Measurements from ENCODE around the gene AP1G2.
A peak's percentile ranks its signal among the peaks of the same experiment; 100 is the strongest.
"Not testable (repeated sequence)": the region's sequence is repeated elsewhere in the genome, so short reads cannot be mapped to it uniquely, and the experiment has no call there.

The AP1G2 gene

DNA sequence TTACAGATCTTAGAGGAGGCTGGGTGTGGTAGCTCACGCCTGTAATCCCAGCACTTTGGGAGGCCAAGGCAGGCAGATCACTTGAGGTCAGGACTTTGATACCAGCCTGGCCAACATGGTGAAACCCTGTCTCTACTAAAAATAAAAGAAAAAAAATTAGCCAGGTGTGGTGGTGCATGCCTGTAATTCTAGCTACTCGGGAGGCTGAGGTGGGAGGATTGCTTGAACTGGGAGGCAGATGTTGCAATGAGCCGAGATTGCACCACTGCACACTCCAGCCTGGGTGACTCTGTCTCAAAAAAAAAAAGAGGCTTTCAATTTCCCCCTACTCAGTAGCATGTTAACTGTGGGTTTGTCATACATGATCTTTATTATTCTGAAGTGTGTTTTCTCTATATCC is 26.6 kb upstream of the AP1G2 start:
- DNase-seq (ENCODE audit: low spot score): not testable (repeated sequence)

DNA sequence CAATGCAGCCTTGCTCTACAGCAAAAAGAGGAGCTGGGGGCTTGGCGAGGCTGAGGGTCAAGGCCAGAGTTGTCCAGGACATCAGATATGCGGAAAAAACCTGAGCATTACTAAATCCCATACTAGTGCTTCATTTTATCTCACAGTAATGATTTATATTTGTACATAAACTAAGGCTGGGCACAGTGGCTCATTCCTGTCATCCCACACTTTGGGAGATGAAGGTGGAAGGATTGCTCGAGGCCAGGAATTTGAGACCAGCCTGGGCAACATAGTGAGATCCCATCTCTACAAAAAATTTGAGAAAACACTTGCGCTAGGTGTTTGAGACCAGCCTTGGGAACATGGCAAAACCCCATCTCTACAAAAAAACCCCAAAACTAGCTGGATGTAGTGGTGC is 22.6 kb upstream of the AP1G2 start:
- DNase-seq (ENCODE audit: low spot score): no peak

DNA sequence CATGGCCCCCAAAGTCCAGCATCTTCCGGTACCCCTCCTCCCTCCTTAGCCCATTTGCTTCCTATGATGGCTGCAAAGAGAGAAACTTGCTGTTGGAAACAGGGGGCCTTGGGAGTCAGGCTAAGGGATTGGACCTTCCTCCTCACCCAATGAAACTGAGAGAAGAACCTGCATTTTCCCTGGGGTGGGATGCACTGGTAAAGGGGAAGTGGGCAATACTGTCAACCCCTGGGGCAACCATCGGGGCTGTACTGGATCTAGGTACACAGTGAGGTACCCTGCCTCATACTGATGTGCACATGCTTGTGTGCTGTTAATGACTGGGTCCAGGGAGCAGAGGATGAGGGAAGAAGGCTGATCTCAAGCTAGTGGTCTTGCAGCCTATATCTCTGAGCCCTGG is 22.0 kb upstream of the AP1G2 start:
- no peak for DNase-seq (ENCODE audit: low spot score)

DNA sequence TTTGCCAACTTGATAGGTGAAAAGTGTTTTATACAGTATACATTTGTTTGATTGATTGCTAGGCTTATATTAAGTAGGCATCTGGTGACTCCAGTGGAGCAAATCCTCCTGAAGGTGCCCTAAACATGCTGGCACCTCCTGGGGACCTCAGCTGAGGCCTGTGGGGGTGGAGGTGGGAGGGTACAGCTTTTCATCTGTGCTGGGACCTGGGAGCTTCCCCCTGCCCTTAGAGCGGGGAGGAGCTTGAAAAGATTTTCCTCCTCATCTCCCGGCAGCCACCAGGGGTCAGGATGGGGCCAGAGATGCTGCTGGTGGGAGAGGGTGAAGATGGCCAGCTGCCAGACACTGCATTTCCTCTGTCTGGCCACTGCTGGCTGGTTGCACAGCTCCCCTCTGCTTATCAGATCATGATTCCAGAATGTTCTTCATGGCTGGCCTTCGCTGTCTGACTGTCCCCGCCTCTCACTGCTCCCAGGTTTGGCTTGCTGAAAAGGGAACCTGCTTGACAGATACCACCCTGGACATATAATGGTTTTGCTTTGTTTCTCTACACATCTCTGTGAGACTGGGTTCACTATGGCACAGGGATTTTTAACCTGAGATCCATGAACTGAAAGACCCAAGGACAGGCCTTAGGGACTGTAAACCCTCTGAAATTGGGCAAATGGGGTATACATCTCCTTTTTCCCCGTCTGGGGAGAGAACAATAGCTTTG is 21.4 kb upstream of the AP1G2 start:
- DNase-seq (ENCODE audit: low spot score): peak; percentile 78

DNA sequence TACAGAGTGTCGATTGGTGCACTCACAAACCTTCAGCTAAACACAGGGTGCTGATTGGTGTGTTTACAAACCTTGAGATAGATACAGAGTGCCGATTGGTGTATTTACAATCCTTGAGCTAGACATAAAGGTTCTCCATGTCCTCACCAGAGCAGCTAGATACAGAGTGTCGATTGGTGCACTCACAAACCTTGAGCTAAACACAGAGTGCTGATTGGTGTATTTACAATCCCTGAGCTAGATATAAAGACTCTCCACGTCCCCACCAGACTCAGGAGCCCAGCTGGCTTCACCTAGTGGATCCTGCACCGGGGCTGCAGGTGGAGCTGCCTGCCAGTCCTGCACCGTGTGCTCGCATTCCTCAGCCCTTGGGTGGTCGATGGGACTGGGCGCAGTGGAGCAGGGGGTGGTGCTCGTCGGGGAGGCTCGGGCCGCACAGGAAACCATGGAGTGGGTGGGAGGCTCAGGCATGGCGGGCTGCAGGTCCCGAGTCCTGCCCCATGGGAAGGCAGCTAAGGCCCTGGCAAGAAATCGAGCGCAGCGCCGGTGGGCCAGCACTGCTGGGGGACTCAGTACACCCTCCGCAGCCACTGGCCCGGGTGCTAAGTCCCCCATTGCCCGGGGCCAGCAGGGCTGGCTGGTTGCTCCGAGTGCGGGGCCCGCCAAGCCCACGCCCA is 17.1 kb upstream of the AP1G2 start:
- not testable (repeated sequence) for DNase-seq (ENCODE audit: low spot score)

DNA sequence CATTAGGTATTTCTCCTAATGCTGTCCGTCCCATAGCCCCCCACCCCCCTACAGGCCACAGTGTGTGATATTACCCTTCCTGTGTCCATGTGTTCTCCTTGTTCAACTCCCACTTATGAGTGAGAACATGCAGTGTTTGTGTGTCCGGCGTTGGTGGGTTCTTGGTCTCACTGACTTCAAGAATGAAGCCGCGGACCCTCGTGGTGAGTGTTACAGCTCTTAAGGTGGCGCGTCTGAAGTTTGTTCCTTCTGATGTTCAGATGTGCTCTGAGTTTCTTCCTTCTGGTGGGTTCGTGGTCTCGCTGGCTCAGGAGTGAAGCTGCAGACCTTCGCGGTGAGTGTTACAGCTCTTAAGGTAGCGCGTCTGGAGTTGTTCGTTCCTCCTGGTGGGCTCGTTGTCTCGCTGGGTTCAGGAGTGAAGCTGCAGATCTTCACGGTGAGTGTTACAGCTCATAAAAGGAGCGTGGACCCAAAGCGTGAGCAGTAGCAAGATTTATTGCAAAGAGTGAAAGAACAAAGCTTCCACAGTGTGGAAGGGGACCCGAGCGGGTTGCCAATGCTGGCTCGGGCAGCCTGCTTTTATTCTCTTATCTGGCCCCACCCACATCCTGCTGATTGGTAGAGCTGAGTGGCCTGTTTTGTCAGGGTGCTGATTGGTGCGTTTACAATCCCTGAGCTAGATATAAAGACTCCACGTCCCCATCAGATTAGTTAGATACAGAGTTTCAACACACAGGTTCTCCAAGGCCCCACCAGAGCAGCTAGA is 16.4 kb upstream of the AP1G2 start:
- DNase-seq (ENCODE audit: low spot score): not testable (repeated sequence)

DNA sequence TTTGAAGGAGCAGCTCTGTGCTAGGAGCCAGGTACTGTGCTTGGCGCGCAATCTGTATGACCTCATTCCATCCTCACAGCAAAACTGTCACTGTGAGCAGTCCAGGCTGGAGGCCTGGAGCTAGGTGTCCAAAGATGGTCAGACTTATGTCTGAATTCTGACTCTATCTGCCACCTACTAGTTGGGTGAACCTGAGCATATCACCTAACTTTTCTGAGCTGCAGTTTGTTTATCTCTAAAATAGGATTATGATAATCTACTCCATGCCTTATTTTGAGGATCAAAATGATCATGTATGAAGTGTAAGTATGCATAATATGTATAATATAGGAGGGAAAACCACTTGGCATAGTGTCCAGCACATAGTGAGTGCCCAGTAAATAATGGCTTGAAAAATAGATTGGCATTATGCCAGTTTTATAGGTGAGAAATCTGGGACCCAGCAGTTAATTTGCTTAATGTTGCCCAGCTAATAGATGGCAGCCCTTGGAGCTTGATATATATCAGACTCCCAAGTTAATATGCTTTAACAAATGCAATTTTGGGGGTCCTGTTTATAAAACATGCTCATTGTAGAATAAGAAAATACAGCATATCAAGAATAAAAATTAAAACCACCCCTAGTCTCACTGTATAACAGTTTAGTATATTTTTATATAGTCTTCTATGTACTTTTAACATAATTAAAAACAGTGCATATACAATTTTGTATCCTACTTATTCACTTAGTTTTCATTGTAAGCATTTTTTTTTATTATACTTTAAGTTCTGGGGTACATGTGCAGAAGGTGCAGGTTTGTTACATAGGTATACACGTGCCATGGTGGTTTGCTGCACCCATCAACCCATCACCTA is 15.5 kb upstream of the AP1G2 start:
- DNase-seq (ENCODE audit: low spot score): no peak

DNA sequence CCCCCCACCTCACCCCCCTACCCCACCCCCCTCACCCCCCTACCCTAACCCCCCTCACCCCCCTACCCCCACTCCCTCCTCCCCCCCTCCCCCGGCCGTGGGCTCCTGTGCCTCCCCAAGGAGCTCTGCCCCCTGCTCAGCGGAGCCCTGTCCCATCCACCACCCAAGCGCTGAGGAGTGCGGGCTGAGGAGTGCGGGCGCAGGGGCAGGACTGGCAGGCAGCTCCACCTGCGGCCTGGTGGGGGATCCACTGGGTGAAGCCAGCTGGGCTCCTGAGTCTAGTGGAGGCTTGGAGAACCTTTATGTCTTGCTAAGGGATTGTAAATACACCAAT is 13.3 kb upstream of the AP1G2 start:
- no peak for DNase-seq (ENCODE audit: low spot score)

DNA sequence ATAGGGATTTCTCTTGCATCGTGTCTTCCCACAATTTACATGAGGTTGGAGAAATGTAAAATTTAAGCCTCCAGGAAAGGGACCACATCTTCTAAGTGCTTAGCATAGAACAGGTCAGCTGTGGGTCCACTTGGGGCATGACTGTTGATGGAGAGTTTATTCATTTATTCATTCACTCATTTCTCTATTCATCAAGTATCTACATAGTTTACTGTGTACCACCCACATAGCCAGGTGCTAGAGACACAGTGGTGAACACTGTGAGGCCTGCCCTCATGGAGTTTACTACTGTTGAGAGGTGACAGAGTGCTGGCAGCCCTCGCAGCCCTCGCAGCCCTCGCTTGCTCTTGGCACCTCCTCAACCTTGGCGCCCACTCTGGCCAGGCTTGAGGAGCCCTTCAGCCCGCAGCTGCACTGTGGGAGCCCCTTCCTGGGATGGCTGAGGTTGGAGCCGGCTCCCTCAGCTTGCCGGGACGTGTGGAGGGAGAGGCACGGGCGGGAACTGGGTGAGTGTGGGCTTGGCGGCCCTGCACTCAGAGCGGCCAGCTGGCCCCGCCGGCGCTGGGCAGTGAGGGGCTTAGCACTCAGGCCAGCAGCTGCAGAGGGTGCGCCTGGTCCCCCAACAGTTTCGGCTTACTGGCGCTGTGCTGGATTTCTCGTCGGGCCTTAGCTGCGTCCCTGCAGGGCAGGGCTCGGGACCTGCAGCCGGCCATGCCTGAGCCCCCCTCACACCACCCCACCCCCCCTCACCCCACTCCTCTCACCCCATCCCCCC is 12.7 kb upstream of the AP1G2 start:
- no peak for DNase-seq (ENCODE audit: low spot score)

DNA sequence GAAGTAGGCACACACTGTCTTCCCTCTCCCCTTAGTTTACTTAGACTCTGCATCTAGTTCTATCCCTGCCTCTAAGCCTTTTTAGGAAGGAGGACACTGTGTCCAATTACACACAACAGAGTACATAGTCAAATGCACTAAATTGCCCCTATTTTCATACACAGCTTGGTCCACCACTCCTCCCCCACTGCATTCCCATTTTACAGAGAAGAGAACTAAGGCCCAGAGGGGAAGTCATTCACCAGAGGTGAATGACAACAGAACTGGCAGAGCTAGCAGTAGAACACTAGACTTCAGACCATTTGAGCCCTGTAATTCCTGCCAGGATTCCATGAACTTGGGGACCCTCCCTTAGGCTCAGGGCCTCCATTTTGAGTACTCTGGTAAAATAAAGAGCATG is 12.1 kb upstream of the AP1G2 start:
- no peak for DNase-seq (ENCODE audit: low spot score)

DNA sequence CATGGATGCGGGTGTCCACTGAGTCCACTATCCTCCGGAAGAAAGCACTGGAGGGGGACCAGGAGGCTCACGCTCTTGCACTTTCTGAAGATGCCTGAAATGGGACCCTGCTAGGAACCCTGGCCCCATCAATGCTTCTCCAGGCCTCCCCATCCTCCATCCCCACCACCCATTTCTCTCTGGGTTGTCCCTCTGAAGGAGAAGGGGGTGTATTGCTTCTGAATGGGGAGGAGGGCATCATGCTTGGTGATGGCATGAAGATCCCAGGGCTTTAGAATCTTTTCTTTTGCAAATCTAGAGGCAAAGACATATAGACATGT is 11.7 kb upstream of the AP1G2 start:
- DNase-seq (ENCODE audit: low spot score): no peak

DNA sequence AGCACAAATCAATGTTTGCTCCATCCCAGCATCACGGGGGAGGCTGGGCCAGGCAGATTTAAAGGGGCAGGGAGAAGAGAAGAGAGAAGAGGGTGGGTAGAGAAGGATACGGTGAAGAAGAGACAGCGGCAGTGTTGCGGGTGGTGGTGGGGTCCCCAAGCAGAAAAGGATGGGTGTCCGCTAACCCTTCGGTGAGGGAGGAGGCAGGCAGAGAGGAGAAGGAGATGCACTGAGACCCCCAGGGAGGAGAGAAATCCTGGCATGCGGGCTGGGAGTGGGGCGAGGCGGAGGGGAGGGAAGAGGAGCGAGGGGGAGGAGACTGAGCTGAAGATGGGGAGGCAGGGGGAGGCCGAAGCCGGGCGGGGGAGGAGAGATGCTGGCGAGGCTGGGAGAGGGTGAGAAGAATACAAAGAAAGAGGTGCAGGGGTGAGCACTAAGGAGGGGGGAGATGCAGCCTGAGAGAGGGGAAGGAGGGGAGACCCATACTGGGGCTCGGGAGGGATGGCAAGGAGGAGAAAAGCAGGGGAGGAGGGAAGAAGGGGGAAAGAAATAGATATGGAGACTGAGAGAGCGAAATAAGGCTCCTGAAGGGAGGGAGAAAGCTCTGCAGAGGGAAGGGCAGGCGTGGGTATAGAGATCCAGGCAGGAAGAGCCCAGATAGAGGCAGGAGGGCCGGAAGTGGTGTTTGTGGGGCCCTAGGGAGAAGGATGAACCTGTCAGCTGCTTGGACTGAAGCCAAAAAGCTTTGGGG is 11.1 kb upstream of the AP1G2 start, which contains the start of gene JPH4:
JPH4 (minus strand) TSS at position 231 of the 751 bp plus-strand sequence. CDS start 1,337 bp downstream, outside the sequence.
- no peak for DNase-seq (ENCODE audit: low spot score)

DNA sequence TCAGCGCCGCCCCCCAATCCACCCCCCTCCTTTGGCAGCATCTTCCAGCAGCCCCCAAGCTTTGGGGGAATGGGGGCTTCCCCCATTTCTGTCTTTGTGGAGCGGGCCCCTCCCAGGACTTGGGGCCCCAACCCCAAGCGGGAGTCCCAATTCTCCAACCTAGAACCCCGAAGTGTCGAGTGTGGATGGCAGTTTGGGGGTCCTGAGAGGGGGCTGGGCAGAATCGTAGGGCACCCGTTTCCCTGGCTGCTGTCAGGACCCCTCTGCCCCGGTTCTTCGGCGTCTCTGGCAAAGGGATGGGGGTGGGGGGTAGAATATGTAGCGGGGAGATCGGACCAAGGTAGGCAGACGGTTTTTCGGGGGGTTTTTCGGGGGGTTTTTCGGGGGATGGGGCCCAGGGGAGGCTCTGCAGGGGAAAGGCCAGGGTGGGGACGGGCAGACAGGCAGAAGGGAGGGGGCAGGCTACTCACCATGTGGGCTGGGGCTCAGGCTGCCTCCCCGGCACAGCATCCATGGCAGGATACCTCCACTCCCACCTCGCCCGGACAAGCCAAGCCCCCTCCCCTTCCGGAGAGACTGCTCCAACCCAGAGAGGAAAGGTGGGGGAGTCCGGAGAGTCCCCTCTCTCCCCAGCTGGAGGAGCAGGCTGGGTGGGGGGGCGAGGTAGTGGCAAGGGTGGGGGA is 10.3 kb upstream of the AP1G2 start:
- no peak for DNase-seq (ENCODE audit: low spot score)

DNA sequence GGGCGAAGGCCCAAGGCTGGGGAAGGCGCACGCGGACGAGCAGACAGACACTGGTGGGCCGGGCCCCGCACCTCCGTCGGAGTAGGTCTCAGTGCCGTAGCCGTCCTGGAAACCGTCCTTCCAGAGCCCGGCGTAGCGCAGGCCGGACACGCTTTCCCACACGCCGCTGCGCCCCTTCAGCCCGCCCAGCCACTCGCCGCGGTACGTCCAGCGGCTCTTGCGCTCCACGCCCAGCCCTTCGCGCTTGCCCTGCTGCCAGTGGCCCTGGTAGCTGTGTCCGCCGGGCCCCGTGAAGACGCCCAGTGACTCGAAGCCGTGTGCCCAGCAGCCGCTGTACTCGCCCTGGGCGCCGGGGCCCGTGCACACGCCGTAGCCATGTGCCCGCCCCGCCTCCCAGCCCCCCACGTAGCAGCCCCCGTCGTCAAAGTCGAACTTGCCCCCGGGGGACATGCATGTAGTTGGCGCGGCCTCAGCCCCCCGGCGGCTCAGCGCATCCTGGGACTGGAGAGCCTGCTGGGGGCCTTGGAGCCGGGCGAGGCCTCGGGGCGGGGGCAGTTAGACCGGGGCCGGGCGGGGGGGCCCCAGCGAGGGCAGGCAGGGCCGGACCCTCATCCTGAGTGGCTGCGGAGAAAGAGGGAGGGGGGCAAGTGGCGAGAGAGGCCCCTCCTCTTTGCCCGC is 9.6 kb upstream of the AP1G2 start:
- DNase-seq (ENCODE audit: low spot score): no peak

DNA sequence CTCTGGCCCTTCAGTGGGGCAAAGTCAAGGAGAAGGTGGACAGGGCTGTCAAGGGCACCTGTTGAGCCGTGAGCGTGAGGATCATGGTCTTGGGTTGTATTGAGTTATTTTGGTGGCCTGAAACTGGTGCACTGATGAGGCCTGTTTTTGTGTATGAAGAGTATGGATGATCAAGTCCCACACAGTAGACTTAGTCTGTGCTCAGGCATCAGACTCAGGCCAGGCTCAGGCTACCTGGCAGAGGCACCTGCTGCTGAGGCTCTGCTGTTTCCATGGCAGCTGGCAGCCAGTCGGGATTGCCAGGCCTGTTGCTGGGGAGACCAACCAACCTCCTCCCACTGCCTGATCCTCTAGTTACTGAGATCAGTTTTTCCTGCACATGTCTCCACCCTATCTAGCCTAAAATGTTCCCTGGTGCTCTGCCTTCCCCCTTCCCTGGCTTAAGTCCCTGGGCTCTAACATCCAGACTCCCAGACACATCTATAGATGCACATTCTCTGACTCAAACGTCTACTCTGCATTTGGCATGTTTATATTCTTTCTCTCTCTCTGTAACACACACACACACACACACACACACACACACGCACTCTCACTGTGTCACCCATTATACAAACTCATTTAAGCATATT is 5.9 kb upstream of the AP1G2 start:
- no peak for DNase-seq (ENCODE audit: low spot score)

DNA sequence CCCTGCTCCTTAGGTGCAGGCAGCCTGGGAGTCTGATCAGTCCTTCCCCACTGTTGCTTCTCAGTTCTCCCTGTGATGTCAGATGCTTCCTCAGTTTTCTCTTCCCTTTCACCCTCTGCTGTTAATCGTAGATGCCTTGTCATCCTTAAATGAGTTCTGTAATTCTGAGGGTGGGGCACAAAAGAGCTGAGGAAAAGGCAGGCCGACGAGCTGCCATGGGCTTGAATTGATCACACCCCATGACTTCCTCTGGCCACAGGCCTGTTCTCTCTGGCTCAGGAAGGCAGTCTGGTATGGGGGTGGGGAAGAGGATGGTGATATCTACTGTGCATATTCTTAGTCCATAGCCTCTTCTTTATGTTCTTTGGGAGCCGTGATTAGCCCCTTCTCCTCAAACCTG is 5.2 kb upstream of the AP1G2 start:
- DNase-seq (ENCODE audit: low spot score): no peak

DNA sequence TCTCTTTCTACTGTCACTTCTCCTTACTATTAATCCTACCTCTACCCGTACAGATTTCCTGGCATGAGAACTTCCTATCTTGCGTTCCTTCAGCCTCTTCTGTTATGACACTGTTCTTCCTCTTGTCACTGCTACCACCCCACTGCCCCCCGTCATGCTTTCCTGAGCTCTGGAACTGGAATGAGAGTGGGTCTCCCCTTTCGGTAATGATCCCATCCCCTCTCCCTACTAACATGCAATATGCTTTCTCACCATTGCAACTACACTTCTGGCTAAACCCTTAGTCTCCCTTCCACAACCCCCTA is 4.9 kb upstream of the AP1G2 start:
- DNase-seq (ENCODE audit: low spot score): no peak

DNA sequence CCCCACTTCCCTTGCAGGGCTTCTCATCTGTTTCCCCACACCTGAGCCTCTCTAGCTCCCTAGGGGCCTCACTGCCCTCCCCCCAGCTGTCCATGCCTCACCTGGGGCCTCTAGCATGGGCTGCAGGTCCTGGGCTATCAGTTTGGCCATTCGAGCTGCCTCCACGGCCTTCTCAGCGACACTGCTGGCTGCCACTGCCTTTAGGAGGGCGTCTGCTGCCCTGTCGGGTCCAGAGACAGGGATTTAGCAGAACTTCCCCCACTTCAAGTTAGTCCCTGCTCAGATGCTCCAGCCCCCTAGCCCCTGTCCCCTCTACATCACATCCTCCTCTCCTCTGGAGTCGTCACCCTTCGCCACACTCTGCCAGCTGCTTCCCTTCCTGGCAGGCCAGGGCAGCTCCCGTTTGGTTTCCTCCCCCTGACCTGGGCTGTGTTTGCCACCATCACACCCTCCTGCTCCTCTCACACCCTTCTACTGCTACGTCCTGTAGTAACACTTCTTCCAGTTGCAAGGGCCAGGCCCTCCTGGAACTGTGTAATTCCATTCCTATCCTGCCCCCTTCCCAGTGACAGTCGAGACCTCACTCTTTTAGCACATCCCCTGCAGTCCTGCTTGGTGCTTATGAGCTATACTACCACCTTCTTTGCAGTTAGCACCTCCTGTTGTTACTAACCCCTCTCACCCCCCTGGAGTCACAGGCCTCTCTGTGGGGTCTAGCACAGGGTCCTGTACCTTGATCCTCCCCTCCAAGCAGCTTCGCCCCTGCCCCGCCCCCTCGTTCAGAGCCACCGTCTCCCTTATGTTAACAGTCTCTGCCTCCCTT is 4.3 kb upstream of the AP1G2 start:
- DNase-seq (ENCODE audit: low spot score): no peak

Measured in CD4-positive, alpha-beta T cell treated with Interleukin-2 at 100 ng/mL for 4 hours (primary cell).